ENCODE measurements around the gene ARL2BP. TPM values are rescaled to one million over a fixed set of nuclear protein-coding genes. Genes with fewer than 3 reads are reported as not detected.
A peak's percentile ranks its signal among the peaks of the same experiment; 100 is the strongest.

Gene ARL2BP
- total RNA-seq, 1 experiment from 2014 or later: 94.4 TPM

DNA sequence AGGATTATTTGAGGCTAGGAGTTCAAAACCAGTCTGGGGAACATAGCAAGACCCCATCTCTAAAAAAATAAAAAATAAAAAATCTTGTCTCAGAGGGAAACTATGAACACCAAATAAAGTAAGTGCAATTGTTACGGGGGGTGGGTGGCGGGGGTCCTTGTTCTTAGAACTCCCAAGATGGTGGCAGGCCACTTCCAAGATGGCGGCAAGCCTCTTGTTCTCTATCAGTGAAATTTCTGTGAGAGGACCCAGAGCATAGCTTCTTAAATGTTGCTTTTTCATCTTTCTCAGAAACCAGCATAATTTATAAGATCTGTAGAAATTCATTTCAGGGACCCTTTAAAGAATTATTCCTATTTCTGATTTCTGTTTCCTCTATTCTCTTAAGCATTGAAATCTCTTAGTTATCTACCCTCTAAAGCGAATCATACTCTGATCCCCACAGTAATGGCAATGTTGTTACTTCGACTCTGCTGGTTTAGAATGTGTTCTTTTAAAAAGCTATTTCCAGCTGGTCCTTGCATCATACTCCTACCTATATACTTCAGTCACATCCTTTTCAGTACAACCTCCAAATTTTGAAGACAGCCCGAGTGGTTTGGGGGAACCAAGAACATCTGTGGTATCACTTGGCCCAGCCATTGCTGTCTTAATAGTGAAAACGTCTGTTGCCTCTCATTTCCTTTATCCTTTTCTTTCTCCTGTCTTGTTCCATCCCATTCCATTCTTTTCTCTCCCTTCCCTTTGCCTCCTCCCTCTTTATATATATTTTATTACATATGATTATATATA, 42.8 kb upstream of the ARL2BP start:
- ChIA-PET CTCF (no interaction called here), POLR2A (interaction anchor here (1.3 kb wide), 1 partner anchor 11 kb away, joined by 4 read pairs; no protein-coding TSS in a partner anchor)
- peaks cover 45% of the 10 kb centered on the region for H3K36me3 Mint-ChIP-seq (ENCODE audit: insufficient read depth, unreplicated experiment)
- DNase-seq (ENCODE audit: unreplicated experiment): no peak
- H3K4me1 Mint-ChIP-seq (ENCODE audit: insufficient read depth, unreplicated experiment): no peaks in the 10 kb centered on the region
- H3K4me3 Mint-ChIP-seq (ENCODE audit: unreplicated experiment): no peak overlapping the region
- BruUV-seq (replicated peaks): no TSS peak
- TF ChIP-seq CTCF (IDR thresholded peaks at IDR 0.05; ENCODE audit: unreplicated experiment): no peak
- H3K9me3 Mint-ChIP-seq (ENCODE audit: unreplicated experiment): no peaks in the 10 kb centered on the region
- H3K27me3 Mint-ChIP-seq (ENCODE audit: insufficient read depth, unreplicated experiment): no peaks in the 10 kb centered on the region
- intact Hi-C loops (cut with micrococcal nuclease): no loop called here
- peak overlapping the region; percentile 68 for H3K27ac Mint-ChIP-seq (ENCODE audit: low read depth, unreplicated experiment)

- no peak overlapping the region for H3K27ac Mint-ChIP-seq (ENCODE audit: low read depth, unreplicated experiment)
- peaks cover 53% of the 10 kb centered on the region for H3K36me3 Mint-ChIP-seq (ENCODE audit: insufficient read depth, unreplicated experiment)
- H3K4me3 Mint-ChIP-seq (ENCODE audit: unreplicated experiment): no peak overlapping the region
- intact Hi-C loops (cut with micrococcal nuclease): no loop called here
- no peaks in the 10 kb centered on the region for H3K4me1 Mint-ChIP-seq (ENCODE audit: insufficient read depth, unreplicated experiment)
- TF ChIP-seq CTCF (IDR thresholded peaks at IDR 0.05; ENCODE audit: unreplicated experiment): no peak
- CTCF ChIA-PET: interaction anchor here (0.6 to 1.3 kb wide), 2 partner anchors 9 to 25 kb away, joined by 3 to 4 read pairs; no protein-coding TSS in a partner anchor
- DNase-seq (ENCODE audit: unreplicated experiment): no peak
- POLR2A ChIA-PET: interaction anchor here (0.7 to 1.6 kb wide), 4 partner anchors 9 to 19 kb away, joined by 3 to 5 read pairs (median 4); partner anchors contain the start of genes PSME3IP1 and RSPRY1
- H3K27me3 Mint-ChIP-seq (ENCODE audit: insufficient read depth, unreplicated experiment): no peaks in the 10 kb centered on the region
- no TSS peak for BruUV-seq (replicated peaks)
- no peaks in the 10 kb centered on the region for H3K9me3 Mint-ChIP-seq (ENCODE audit: unreplicated experiment)
Observed at GRCh38 chr16:57203451-57203850, 41.6 kb upstream of the ARL2BP start.

GRCh38 chr16:57204675-57205074, 40.4 kb upstream of the ARL2BP start:
- Mint-ChIP-seq H3K4me3 (ENCODE audit: unreplicated experiment) (no peak overlapping the region), H3K36me3 (ENCODE audit: insufficient read depth, unreplicated experiment) (peaks cover 57% of the 10 kb centered on the region), H3K9me3 (ENCODE audit: unreplicated experiment) (no peaks in the 10 kb centered on the region), H3K4me1 (ENCODE audit: insufficient read depth, unreplicated experiment) (no peaks in the 10 kb centered on the region), H3K27ac (ENCODE audit: low read depth, unreplicated experiment) (no peak overlapping the region), H3K27me3 (ENCODE audit: insufficient read depth, unreplicated experiment) (no peaks in the 10 kb centered on the region)
- TSS peak; percentile 37 for BruUV-seq (replicated peaks)
- no peak for DNase-seq (ENCODE audit: unreplicated experiment)
- POLR2A ChIA-PET: interaction anchor here (1.5 to 1.9 kb wide), 3 partner anchors 8 to 10 kb away, joined by 4 to 8 read pairs (median 4); no protein-coding TSS in a partner anchor
- CTCF ChIA-PET: interaction anchor here (0.8 to 0.9 kb wide), 2 partner anchors 9 to 338 kb away, joined by 4 to 5 read pairs; no protein-coding TSS in a partner anchor
- no peak for TF ChIP-seq CTCF (IDR thresholded peaks at IDR 0.05; ENCODE audit: unreplicated experiment)
- intact Hi-C loops (cut with micrococcal nuclease): no loop called here

DNA sequence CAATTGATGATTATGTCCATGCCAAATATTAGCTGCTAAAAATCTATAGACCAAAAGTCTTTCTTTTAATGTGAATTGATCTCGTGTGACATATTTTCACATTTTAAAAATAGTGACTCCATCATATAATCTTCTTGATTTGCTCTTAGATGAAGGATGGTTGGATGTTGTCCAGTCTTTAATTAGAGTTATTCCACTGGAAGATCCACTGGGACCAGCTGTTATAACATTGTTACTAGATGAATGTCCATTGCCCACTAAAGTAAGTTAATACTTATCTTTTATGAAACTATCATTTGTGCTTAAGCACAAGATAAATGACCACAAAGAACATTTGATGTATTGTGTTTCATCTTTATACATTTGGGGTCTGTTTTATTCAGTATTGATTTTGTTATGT, 36.1 kb upstream of the ARL2BP start:
- CTCF ChIA-PET: no interaction called here
- no peak overlapping the region for H3K27ac Mint-ChIP-seq (ENCODE audit: low read depth, unreplicated experiment)
- peaks cover 88% of the 10 kb centered on the region for H3K36me3 Mint-ChIP-seq (ENCODE audit: insufficient read depth, unreplicated experiment)
- no peak for TF ChIP-seq CTCF (IDR thresholded peaks at IDR 0.05; ENCODE audit: unreplicated experiment)
- no peak for DNase-seq (ENCODE audit: unreplicated experiment)
- intact Hi-C loops (cut with micrococcal nuclease): no loop called here
- H3K4me3 Mint-ChIP-seq (ENCODE audit: unreplicated experiment): no peak overlapping the region
- no peaks in the 10 kb centered on the region for H3K9me3 Mint-ChIP-seq (ENCODE audit: unreplicated experiment)
- peaks cover 8% of the 10 kb centered on the region for H3K4me1 Mint-ChIP-seq (ENCODE audit: insufficient read depth, unreplicated experiment)
- no TSS peak for BruUV-seq (replicated peaks)
- POLR2A ChIA-PET: interaction anchor here (0.6 to 1.5 kb wide), 2 partner anchors 12 to 218 kb away, joined by 3 to 6 read pairs; no protein-coding TSS in a partner anchor
- H3K27me3 Mint-ChIP-seq (ENCODE audit: insufficient read depth, unreplicated experiment): no peaks in the 10 kb centered on the region
